ENCODE data around the gene SOX21.
"Not testable (repeated sequence)": the region's sequence is repeated elsewhere in the genome, so short reads cannot be mapped to it uniquely, and the experiment has no call there.

Gene SOX21

GRCh38 chr13:94712287-94712811, at the start of gene SOX21:
Gene SOX21 (minus strand): TSS chr13:94712545. CDS start chr13:94712049, 496 bp downstream.
- DNase-seq, result no peak

- DNase-seq, result no peak
Observed at GRCh38 chr13:94761407-94761806, 49.1 kb upstream of the SOX21 start.

DNA sequence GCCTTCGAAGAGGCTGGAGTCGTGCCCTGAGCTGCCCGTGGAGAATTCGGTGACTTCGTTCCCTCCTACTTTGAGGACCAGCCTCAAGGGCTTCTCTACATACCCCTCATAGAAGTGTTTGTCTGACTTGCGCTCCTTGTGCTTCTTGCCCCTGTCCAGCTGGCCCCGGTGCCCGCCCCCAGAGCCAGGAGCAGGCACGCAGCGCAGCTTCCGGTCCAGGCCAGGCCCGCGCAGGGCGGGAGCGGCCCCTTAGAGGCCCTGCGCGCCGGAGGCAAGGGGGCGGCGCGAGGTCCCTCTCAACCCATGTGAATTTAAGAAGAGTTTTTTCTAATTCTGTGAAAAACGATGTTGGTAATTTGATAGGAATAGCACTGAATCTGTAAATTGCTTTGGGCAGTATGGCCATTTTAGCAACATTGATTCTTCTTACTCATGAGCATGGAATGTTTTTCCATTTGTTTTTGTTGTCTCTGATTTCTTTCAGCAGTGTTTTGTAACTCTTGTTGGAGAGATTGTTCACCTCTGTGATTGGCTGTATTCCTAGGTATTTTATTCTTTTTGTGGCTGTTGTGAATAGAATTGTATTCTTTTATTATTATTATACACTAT, 46.9 kb upstream of the SOX21 start:
- no peak for DNase-seq

- no peak for DNase-seq
Observed at GRCh38 chr13:94758436-94758960, 46.2 kb upstream of the SOX21 start.

GRCh38 chr13:94753327-94753726, 41.0 kb upstream of the SOX21 start:
- DNase-seq, result no peak

GRCh38 chr13:94749162-94749561, 36.8 kb upstream of the SOX21 start:
- no peak for DNase-seq

DNA sequence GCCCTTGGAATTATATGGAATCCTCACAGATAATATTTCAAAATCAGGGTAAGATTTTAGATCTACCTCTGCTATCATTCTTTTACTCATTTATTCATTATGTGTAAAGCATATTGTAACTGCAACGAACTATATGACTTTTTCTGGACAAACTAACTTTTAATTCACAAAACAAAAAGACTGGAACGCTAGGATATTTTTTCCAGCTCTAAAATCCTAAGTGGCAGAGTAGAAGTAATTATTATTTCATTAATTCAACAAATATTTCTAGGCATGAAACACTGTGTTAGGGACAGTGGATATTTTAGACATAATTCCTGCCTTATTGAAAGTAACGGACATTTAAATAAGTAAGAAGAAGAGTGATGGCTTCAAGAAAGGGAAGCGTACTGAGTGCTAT, 26.9 kb upstream of the SOX21 start:
- no peak for DNase-seq

DNA sequence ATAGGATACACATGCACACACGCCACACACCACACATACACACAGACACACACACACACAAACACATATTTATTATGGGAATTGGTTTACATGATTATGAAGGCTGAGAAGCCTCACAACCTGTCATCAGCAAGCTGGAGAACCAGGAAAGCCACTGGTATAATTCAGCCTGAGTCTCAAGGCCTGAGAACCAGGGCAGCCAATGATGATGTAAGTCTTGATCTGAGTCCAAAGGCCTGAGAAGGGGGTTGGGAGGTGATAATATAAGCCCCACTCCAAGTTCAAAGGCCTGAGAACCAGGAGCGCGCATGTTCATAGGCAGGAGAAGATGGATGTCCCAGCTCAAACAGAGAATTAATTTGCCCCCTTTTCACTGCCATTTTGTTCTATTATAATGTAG, 18.7 kb upstream of the SOX21 start:
- no peak for DNase-seq

DNA sequence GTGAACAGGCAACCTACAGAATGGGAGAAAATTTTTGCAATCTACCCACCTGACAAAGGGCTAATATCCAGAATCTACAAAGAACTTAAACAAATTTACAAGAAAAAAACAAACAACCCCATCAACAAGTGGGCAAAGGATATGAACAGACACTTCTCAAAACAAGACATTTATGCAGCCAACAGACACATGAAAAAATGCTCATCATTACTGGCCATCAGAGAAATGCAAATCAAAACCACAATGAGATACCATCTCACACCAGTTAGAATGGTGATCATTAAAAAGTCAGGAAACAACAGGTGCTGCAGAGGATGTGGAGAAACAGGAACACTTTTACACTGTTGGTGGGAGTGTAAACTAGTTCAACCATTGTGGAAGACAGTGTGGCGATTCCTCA, 17.6 kb upstream of the SOX21 start:
- not testable (repeated sequence) for DNase-seq

DNA sequence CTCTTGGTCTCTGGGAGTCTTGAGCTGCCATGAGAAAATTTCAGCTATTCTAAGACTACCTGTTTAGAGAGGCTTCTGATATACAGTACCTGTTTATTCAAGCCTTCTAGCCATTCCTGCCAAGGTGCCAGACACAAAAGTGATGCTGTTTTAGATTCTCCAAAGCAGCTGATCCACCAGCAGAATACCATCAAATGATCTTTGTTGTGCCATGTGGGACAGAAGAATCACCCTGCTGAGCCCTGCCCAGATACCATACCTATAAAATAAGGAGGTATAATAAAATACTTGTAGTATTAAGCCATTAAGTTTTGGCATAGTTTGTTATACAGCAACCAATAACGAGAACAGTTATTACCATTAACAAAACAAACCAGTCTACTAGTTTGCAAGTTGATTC, 14.1 kb upstream of the SOX21 start:
- no peak for DNase-seq

GRCh38 chr13:94722609-94723345, 10.4 kb upstream of the SOX21 start:
- DNase-seq, result no peak

DNA sequence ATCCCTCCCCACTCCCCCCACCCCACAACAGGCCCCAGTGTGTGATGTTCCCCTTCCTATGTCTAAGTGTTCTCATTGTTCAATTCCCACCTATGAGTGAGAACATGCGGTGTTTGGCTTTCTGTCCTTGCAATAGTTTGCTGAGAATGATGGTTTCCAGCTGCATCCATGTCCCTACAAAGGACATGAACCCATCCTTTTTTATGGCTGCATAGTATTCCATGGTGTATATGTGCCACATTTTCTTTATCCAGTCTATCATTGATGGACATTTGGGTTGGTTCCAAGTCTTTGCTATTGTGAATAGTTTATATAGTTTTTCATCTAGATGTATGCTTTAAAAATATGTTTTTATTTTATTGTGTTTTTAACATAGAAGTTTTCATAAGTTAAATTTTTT, 6.4 kb upstream of the SOX21 start:
- DNase-seq, result not testable (repeated sequence)

DNA sequence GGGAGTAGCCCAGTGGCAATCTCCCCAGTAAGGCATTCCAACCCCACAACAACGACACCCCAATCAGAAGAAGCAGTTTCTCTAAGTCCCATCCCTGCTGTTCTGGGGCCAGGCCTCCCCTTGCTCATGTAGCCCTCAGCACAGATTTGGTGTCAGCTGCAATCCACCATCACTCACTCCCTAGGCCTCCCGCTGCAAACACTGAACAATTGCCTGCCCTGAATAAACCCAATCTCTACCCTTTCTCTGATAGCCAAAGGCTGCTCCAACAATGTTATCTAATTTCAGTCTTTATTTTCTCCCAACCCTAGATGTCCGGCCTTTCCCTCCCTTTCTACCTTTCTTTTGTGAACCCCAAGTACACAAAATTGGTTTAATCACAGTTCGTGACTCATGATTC, 5.6 kb upstream of the SOX21 start:
- no peak for DNase-seq

- DNase-seq, result no peak
Observed at GRCh38 chr13:94716016-94716415, 3.7 kb upstream of the SOX21 start.

GRCh38 chr13:94713561-94714182, 1.3 kb upstream of the SOX21 start:
- no peak for DNase-seq

- no peak for DNase-seq
Observed at GRCh38 chr13:94712812-94713560, 641 bp upstream of the SOX21 start.

- DNase-seq, result no peak
Observed at GRCh38 chr13:94711561-94712286, 621 bp downstream of the SOX21 start.

DNA sequence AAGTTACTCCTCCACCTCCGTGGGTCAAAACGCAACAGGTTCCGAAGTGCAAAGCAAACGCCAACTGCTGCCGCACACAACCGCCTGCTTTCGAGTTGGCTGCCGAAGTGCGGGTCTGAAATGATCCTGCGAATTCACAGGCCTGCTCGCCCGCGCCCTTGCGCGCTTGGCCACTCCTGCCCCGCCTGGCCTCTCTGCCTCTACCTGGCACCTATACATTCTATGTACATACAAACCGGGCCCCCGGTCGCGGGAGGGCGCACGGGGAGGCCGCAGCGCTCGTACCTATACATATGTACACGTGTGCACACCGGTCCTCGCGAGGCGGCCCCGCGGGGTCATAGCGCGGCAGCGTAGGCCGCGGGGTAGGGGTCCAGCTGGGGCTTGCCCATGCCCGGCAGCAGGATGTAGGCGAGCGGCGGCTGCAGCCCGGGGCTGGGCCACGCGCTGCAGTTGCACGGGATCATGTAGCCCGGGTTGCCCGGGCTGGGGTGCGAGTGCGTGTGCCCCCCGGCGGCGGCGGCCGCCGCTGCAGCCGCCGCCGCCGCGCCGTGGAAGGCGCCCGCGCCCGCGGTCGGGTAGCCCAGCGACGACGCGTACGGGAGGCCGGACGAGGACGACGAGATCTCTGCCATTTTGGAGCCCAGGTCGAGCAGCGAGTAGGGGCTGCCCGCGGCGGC, 1.3 kb downstream of the SOX21 start:
- no peak for DNase-seq

GRCh38 chr13:94710065-94710781, 2.1 kb downstream of the SOX21 start:
- no peak for DNase-seq

DNA sequence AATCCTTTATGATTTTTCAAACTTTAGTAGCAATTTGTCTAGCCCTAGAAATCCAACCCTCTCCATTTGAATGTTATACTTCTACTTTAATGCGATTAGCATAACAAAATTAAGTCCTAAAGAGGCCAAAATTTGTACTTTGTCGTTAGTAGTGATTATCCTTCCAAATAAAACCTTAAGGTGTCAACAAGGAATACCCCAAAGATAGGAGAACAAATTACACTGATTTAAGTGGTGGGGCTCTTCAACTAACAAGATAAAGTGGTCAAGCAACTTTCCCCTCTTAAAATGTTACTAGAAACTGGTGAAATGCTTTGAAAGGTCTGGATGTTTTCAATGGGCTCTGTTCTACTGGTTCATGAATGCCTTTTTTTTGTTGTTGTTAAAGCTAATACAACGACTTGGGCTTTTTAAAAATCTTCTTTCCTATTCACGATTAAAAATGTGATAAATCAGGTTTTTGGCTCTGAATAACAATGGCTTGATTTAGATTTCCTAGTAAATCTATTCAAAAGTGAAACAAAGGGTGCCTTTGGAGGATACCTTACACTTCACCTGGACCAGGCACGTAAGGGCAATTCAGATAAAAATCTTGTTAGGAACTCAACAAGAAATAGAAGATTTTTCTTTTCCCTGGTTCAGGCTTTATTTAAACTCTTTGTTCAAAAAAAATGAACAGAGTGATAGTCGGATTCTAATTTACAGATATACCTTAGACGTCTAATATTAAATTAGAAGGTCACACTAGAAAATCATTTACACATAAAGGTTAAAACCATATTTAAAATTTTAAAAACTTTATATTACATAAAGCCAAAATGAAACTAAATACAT, 3.1 kb downstream of the SOX21 start:
- no peak for DNase-seq
